ENCODE data around the gene CAPNS1. TPM values are rescaled to one million over a fixed set of nuclear protein-coding genes. Genes with fewer than 3 reads are reported as not detected.
"Not testable (repeated sequence)": the region's sequence is repeated elsewhere in the genome, so short reads cannot be mapped to it uniquely, and the experiment has no call there.

Gene CAPNS1
- total and polyA plus RNA-seq, 8 donors = 479 to 720 (median 589) TPM

GRCh38 chr19:36120984-36121358, 18.9 kb upstream of the CAPNS1 start:
- no peak overlapping the region for H3K27ac ChIP-seq
- intact Hi-C loops (cut with DNase I) = no loop called here
- TF ChIP-seq CTCF (IDR thresholded peaks at IDR 0.05) = no peak

GRCh38 chr19:36121486-36122124, 18.3 kb upstream of the CAPNS1 start:
- H3K36me3 ChIP-seq = peaks cover 0 to 85% of the 10 kb centered on the region in 2 donors
- H3K27ac ChIP-seq = no peak overlapping the region
- H3K4me1 ChIP-seq = peaks cover 1 to 10% of the 10 kb centered on the region in 2 donors
- no peak for TF ChIP-seq CTCF (IDR thresholded peaks at IDR 0.05)
- no peak for ATAC-seq
- H3K27me3 ChIP-seq = no peaks in the 10 kb centered on the region
- intact Hi-C loops (cut with DNase I) = no loop called here
- no peak for DNase-seq
- H3K9me3 ChIP-seq = no peaks in the 10 kb centered on the region
- H3K4me3 ChIP-seq = no peak overlapping the region

More at GRCh38 chr19:36120984-36121358, 18.9 kb upstream of the CAPNS1 start:
- Histone ChIP-seq H3K9me3 (no peaks in the 10 kb centered on the region), H3K4me1 (peaks cover 8 to 16% of the 10 kb centered on the region in 2 donors), H3K27me3 (no peaks in the 10 kb centered on the region), H3K36me3 (peaks cover 0 to 82% of the 10 kb centered on the region in 2 donors), H3K4me3 (no peak overlapping the region)
- DNase-seq (no peak), ATAC-seq (no peak)

- Histone ChIP-seq H3K27ac (no peak overlapping the region), H3K36me3 (peaks cover 0 to 54% of the 10 kb centered on the region in 2 donors), H3K27me3 (no peaks in the 10 kb centered on the region), H3K9me3 (no peaks in the 10 kb centered on the region), H3K4me3 (no peak overlapping the region), H3K4me1 (peaks cover 3 to 34% of the 10 kb centered on the region in 2 donors)
- no peak for DNase-seq
- ATAC-seq = no peak
- intact Hi-C loops (cut with DNase I) = loop anchor here in 1 of 2 donors (2.0 kb wide), 1 partner anchor 45 kb away; no protein-coding TSS in a partner anchor
- no peak for TF ChIP-seq CTCF (IDR thresholded peaks at IDR 0.05)
Observed at GRCh38 chr19:36125557-36125956, 14.3 kb upstream of the CAPNS1 start.

GRCh38 chr19:36128392-36128736, 11.5 kb upstream of the CAPNS1 start:
- no peak for TF ChIP-seq CTCF (IDR thresholded peaks at IDR 0.05)
- peak overlapping the region; percentile 93 to 99 for H3K27ac ChIP-seq
- H3K4me3 ChIP-seq = peak overlapping the region; percentile 50 to 55
- H3K9me3 ChIP-seq = no peaks in the 10 kb centered on the region
- H3K27me3 ChIP-seq = no peaks in the 10 kb centered on the region
- ATAC-seq = peak; percentile 15
- intact Hi-C loops (cut with DNase I) = no loop called here
- H3K4me1 ChIP-seq = peaks cover 6 to 58% of the 10 kb centered on the region in 2 donors
- DNase-seq = no peak
- H3K36me3 ChIP-seq = peaks cover 0 to 29% of the 10 kb centered on the region in 2 donors

GRCh38 chr19:36131221-36131620, 8.6 kb upstream of the CAPNS1 start:
- H3K9me3 ChIP-seq; ATAC-seq; intact Hi-C loops (cut with DNase I); H3K4me3 ChIP-seq; H3K36me3 ChIP-seq; H3K27me3 ChIP-seq: not testable (repeated sequence)
- H3K27ac ChIP-seq = peak overlapping the region; percentile 7 to 45
- peaks cover 6 to 61% of the 10 kb centered on the region in 2 donors for H3K4me1 ChIP-seq
- DNase-seq = peak in 1 of 4 donors; percentile 60

- DNase-seq = peak in 1 of 4 donors; percentile 5
- H3K4me3 ChIP-seq; H3K9me3 ChIP-seq; ATAC-seq; intact Hi-C loops (cut with DNase I); H3K27me3 ChIP-seq; H3K36me3 ChIP-seq; H3K27ac ChIP-seq: not testable (repeated sequence)
- peaks cover 8 to 58% of the 10 kb centered on the region in 2 donors for H3K4me1 ChIP-seq
Observed at GRCh38 chr19:36134867-36135266, 5.0 kb upstream of the CAPNS1 start.

Data from left lung (tissue), 10 donors.